GM12892 (cell line): ENCODE results near the gene EDAR.

Experiments used
- POLR2A ChIP-seq: IDR thresholded peaks from 2 replicates; pipeline ENCODE4 v1.6.1; 2011; ENCODE audit warnings: low read depth, low read length, control low read depth
- POLR2AphosphoS5 ChIP-seq: IDR thresholded peaks from 2 replicates; pipeline ENCODE4 v1.6.1; 2011; ENCODE audit warnings: low read depth, low read length, control low read depth
- TAF1 ChIP-seq: IDR thresholded peaks from 2 replicates; pipeline ENCODE4 v1.6.1; 2011; ENCODE audit warnings: low read depth, mild to moderate bottlenecking, control low read depth, low read length, borderline replicate concordance

GRCh38 chr2:108986916-108987510 is 2.0 kb downstream of the EDAR start:
- TF ChIP-seq TAF1 = no peak
- no peak for TF ChIP-seq POLR2A
- no peak for TF ChIP-seq POLR2AphosphoS5
